Panc1 (cell line): ENCODE data around the gene ZNRF3.

ENCODE experiments used
- POLR2AphosphoS5 ChIP-seq: IDR thresholded peaks from 2 replicates; pipeline ENCODE4 v1.6.1; 2012; ENCODE audit warnings: mild to moderate bottlenecking, low read depth, low read length, moderate library complexity
- SIN3A ChIP-seq: IDR thresholded peaks from 2 replicates; pipeline ENCODE4 v1.6.1; 2012; ENCODE audit warnings: low read depth, mild to moderate bottlenecking, low read length, moderate library complexity, borderline replicate concordance; ENCODE audit not compliant: insufficient read depth
- TCF7L2 ChIP-seq: IDR thresholded peaks from 2 replicates; pipeline ENCODE4 v1.6.1; 2011; ENCODE audit warnings: mild to moderate bottlenecking, low read depth, low read length, inconsistent platforms
- TF ChIP-seq, protein P1 (sequence below): fragments of 450-650 bp; IDR thresholded peaks from 2 replicates; pipeline ENCODE4 v1.5.1; 2017; ENCODE audit warnings: mild to moderate bottlenecking
- TF ChIP-seq, protein P2 (sequence below), 2 experiments: IDR thresholded peaks; 2 replicates each; pipeline ENCODE4 v1.6.1; 2011 to 2012; ENCODE audit warnings: low read depth in 2 of 2, control low read depth in 1 of 2, low read length in 1 of 2, mild to moderate bottlenecking in 1 of 2, moderate library complexity in 1 of 2; ENCODE audit not compliant: insufficient read depth in 1 of 2

- TF ChIP-seq, protein P1, sequence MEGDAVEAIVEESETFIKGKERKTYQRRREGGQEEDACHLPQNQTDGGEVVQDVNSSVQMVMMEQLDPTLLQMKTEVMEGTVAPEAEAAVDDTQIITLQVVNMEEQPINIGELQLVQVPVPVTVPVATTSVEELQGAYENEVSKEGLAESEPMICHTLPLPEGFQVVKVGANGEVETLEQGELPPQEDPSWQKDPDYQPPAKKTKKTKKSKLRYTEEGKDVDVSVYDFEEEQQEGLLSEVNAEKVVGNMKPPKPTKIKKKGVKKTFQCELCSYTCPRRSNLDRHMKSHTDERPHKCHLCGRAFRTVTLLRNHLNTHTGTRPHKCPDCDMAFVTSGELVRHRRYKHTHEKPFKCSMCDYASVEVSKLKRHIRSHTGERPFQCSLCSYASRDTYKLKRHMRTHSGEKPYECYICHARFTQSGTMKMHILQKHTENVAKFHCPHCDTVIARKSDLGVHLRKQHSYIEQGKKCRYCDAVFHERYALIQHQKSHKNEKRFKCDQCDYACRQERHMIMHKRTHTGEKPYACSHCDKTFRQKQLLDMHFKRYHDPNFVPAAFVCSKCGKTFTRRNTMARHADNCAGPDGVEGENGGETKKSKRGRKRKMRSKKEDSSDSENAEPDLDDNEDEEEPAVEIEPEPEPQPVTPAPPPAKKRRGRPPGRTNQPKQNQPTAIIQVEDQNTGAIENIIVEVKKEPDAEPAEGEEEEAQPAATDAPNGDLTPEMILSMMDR, result no peak
- TF ChIP-seq SIN3A (no peak), TCF7L2 (no peak), POLR2AphosphoS5 (no peak)
- TF ChIP-seq, protein P2, sequence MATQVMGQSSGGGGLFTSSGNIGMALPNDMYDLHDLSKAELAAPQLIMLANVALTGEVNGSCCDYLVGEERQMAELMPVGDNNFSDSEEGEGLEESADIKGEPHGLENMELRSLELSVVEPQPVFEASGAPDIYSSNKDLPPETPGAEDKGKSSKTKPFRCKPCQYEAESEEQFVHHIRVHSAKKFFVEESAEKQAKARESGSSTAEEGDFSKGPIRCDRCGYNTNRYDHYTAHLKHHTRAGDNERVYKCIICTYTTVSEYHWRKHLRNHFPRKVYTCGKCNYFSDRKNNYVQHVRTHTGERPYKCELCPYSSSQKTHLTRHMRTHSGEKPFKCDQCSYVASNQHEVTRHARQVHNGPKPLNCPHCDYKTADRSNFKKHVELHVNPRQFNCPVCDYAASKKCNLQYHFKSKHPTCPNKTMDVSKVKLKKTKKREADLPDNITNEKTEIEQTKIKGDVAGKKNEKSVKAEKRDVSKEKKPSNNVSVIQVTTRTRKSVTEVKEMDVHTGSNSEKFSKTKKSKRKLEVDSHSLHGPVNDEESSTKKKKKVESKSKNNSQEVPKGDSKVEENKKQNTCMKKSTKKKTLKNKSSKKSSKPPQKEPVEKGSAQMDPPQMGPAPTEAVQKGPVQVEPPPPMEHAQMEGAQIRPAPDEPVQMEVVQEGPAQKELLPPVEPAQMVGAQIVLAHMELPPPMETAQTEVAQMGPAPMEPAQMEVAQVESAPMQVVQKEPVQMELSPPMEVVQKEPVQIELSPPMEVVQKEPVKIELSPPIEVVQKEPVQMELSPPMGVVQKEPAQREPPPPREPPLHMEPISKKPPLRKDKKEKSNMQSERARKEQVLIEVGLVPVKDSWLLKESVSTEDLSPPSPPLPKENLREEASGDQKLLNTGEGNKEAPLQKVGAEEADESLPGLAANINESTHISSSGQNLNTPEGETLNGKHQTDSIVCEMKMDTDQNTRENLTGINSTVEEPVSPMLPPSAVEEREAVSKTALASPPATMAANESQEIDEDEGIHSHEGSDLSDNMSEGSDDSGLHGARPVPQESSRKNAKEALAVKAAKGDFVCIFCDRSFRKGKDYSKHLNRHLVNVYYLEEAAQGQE (IDR thresholded peaks at IDR 0.05; ENCODE audit: insufficient read depth in 1 of 2, low read depth in 2 of 2, low read length in 1 of 2), result no peak
These were observed 32.6 kb downstream of the ZNRF3 start for GRCh38 chr22:28915969-28916368.
